Fibroblast of skin of left quadriceps (primary cell): Measurements from ENCODE around the gene ZFAND2A.

ENCODE experiments used
- DNase-seq, 2 experiments: peaks; one replicate each; pipeline ENCODE4 v3.0.0-alpha.2; 2013; ENCODE audit warnings: low read depth in 2 of 2

Gene ZFAND2A

DNA sequence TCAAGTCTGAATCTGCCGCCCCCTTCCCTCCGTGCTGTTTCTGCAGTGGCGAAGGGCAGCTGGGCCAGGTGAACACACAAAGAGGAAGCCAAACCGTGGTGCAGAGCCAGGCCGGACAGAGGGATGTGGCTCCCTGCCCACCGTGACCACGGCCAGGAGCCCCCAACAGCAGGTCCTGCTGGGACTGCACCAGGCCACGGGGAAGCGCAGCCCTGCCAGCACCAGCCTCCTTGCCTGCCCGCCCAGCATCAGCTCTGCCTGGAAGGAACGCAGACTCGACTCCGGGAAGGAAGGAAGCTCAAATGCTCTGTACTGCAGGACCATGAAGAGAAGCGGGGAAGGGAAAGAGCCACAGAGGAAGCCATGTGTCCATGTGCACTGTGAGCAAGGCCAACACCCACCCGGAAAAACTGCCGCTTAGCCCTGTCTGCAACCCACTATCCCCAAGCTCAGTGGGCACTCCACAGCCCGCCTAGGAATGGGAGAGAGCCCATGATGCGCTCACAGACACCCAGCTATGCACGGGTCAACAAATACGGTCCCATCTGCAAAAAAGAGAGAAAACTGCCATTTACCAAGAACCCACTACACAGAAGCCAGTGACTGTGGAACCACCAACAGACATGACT lies 53.1 kb downstream of the ZFAND2A start:
- DNase-seq, result no peak

DNA sequence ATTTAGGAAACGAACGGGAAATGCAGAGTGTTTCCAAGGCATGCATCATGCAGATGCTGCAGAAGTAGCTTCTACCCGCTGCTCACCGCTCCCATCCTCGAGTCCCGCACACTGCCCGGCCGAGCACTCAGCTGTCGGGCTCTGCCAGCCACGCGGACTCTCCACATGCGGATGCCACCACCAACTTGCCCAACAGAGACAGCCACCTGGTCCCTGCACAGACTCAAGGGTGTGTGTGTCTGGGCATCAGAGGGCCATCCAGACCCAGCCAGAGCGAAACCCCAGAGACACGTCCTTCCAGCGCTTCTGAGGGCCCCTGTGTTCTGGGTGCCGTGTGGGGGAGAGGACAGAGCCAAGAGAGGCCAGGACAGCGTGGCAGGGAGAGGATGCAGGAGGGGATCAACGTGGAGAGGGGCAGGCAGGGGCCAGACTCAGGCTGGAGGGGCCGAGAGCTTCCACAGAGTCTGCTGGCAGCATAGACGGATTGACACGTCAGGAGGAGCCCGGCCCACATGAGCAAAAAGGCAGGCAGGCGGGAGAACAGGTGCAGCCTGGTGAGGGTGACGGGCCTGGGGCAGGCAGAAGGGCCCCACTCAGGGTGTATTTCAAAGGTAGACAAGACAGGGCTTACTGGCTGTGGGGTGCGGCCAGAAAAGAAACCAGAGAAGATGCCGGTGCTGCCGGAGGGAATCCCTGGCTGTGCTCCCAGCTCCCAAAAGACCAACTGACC lies 53.8 kb downstream of the ZFAND2A start:
- no peak for DNase-seq

DNA sequence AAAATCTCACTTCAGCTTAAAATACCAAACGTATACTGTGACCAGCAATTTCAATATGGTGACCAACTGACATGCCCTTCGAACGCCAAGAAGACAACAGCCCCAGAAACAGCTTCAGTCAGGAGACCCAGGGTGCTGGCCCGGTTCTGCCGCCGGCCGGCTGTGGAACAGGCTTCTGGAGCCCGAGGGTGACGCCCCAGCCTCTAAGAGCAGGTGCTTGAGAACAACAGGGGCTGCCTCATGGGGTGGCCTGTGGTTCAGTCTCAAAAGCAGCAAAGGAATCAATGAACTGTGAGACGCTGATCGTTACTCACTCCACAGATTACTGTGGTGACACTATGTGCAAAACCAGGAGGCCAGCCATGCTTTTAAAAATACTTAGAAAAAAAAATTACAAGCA lies 54.8 kb downstream of the ZFAND2A start:
- DNase-seq, result no peak

GRCh38 chr7:1104516-1105179 lies 55.3 kb downstream of the ZFAND2A start:
- DNase-seq, result no peak

GRCh38 chr7:1103789-1104515 lies 56.0 kb downstream of the ZFAND2A start:
- no peak for DNase-seq

DNA sequence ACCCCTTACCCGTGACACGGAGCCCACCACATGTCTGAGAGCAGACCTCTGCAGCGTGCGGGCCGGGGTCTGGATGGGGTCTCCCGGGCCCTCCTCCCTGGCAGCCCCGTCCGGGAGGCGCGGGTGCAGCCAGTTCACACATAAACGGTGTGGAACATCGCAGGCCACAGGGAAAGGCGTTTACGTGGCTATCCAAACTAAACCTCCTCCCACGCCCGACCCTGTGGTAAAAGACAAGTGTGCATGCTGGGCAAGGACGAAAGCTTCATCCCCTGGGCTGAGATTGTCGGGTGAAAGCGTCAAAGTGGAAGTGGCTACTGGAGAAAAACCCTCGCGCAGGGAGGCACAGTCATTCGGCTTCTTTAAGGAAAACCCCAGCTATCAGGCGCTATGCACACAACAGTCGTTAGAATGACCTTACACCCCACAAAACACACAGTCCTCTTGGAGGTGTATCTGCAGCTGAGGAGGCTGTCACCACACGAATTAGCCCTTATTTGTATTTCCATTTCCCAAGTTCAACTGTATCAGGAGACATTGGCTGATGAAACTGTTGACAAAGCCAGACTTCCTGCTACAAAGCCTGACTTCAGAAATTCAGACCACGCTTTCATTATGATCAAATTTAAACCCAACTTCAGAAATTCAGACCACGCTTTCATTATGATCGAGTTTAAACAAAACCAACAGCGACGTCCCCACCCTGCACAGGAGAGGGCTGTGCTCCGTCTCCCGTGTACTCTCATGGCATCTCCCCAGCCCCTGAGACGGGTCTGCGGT lies 56.8 kb downstream of the ZFAND2A start:
- DNase-seq, result no peak
